ENCODE data around the gene FAM114A1. TPM values are rescaled to one million over a fixed set of nuclear protein-coding genes. Genes with fewer than 3 reads are reported as not detected.

Gene FAM114A1
- total RNA-seq, 6 donors from 2014 or later = 27.2 to 92.5 (median 43.1) TPM

DNA sequence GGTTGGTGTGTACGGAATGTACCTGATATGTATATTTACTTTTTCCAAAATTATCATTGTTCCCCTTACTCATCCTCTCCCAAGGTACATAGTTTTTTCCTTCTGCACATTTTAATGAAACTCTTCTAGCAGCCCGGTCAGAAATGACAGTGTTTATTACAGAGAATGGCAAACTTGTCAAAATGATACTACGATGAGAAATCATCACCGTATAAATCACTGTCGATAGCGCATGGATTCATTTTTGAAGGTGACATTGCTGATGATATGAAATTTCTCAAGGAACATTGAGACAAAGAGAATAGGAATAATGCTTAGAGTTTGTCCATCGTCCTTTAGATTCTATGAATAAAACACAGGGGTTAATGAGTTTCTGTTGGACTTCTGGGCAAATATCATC, 30.6 kb downstream of the FAM114A1 start:
- DNase-seq (no peak), ATAC-seq (ENCODE audit: low FRiP score in 2 of 2) (no peak)
- peaks cover 0 to 49% (median 8%) of the 10 kb centered on the region in 4 donors for H3K36me3 ChIP-seq
- no peak overlapping the region for H3K27ac ChIP-seq
- H3K27me3 ChIP-seq = no peaks in the 10 kb centered on the region
- no peaks in the 10 kb centered on the region for H3K4me1 ChIP-seq
- no peaks in the 10 kb centered on the region for H3K9me3 ChIP-seq
- TF ChIP-seq POLR2AphosphoS5 (IDR thresholded peaks at IDR 0.05) (no peak), EP300 (IDR thresholded peaks at IDR 0.05) (no peak), POLR2A (IDR thresholded peaks at IDR 0.05) (no peak)
- TF ChIP-seq, protein P1, sequence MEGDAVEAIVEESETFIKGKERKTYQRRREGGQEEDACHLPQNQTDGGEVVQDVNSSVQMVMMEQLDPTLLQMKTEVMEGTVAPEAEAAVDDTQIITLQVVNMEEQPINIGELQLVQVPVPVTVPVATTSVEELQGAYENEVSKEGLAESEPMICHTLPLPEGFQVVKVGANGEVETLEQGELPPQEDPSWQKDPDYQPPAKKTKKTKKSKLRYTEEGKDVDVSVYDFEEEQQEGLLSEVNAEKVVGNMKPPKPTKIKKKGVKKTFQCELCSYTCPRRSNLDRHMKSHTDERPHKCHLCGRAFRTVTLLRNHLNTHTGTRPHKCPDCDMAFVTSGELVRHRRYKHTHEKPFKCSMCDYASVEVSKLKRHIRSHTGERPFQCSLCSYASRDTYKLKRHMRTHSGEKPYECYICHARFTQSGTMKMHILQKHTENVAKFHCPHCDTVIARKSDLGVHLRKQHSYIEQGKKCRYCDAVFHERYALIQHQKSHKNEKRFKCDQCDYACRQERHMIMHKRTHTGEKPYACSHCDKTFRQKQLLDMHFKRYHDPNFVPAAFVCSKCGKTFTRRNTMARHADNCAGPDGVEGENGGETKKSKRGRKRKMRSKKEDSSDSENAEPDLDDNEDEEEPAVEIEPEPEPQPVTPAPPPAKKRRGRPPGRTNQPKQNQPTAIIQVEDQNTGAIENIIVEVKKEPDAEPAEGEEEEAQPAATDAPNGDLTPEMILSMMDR (IDR thresholded peaks at IDR 0.05) = no peak
- 79 to 94% methylated on average over 7 of the region's 7 CpGs for WGBS, 2 donors
- no peak overlapping the region for H3K4me3 ChIP-seq

DNA sequence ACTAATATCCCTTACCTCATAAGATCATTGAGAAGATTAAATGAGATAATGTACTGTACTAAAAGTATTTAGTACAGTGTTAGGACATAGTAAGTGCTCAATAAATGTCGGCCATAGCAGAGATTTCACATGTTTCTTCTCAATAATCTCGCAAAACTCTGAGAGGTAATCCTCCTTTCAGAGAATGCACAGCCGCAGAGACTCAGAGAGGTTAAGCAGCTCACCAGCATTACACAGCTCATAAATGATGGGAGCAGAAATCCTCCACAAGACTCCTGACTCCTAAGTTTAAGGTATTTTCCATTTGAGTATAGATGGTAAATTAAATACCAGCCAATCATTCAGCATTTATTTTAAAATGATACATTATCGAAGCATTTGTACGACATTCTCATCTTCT, 34.6 kb downstream of the FAM114A1 start:
- Histone ChIP-seq H3K27me3 (no peaks in the 10 kb centered on the region), H3K9me3 (no peaks in the 10 kb centered on the region), H3K4me3 (no peak overlapping the region), H3K4me1 (no peaks in the 10 kb centered on the region), H3K36me3 (peaks cover under 1 to 56% (median 22%) of the 10 kb centered on the region in 4 donors), H3K27ac (no peak overlapping the region)
- TF ChIP-seq POLR2AphosphoS5 (IDR thresholded peaks at IDR 0.05) = no peak
- DNase-seq (no peak), ATAC-seq (ENCODE audit: low FRiP score in 2 of 2) (no peak)
- WGBS, 2 donors = 92 to 93% methylated on average over 5 of the region's 5 CpGs

DNA sequence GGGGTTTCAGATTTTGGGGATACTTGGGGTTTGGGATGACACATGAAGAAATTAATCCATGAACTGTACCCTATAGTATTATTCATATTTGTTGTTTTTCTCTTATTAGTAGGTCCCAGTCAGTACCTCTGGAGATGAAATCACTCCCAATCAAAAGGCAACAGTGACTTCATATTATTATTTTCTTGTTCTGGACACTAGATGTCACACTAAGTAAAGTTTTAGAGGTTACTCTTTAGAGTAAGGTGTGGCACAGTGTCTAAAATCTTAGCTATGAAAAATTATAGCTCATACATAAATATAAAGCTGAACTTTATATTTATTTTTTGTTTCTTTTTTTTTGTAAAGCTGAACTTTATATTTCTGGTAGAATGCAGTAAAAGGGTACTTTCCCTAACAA, 35.1 kb downstream of the FAM114A1 start:
- H3K27ac ChIP-seq = no peak overlapping the region
- DNase-seq (no peak), ATAC-seq (ENCODE audit: low FRiP score in 2 of 2) (peak in 1 of 2 donors; percentile 46)
- no peak overlapping the region for H3K4me3 ChIP-seq
- TF ChIP-seq POLR2A (IDR thresholded peaks at IDR 0.05) = no peak
- TF ChIP-seq, protein P1 (IDR thresholded peaks at IDR 0.05) = peak in 2 of 6 experiments; percentile 18 to 20
- no peaks in the 10 kb centered on the region for H3K27me3 ChIP-seq
- H3K36me3 ChIP-seq = peaks cover 2 to 58% (median 25%) of the 10 kb centered on the region in 4 donors
- H3K9me3 ChIP-seq = no peaks in the 10 kb centered on the region
- no peaks in the 10 kb centered on the region for H3K4me1 ChIP-seq

- H3K27ac ChIP-seq = no peak overlapping the region
- DNase-seq (no peak), ATAC-seq (ENCODE audit: low FRiP score in 2 of 2) (no peak)
- no peaks in the 10 kb centered on the region for H3K9me3 ChIP-seq
- no peaks in the 10 kb centered on the region for H3K4me1 ChIP-seq
- 83 to 90% methylated on average over 10 of the region's 10 CpGs for WGBS, 2 donors
- TF ChIP-seq, protein P1 (IDR thresholded peaks at IDR 0.05) = no peak
- TF ChIP-seq POLR2AphosphoS5 (IDR thresholded peaks at IDR 0.05) (no peak), POLR2A (IDR thresholded peaks at IDR 0.05) (no peak), EP300 (IDR thresholded peaks at IDR 0.05) (no peak)
- H3K4me3 ChIP-seq = no peak overlapping the region
- H3K36me3 ChIP-seq = peaks cover 6 to 70% (median 35%) of the 10 kb centered on the region in 4 donors
- H3K27me3 ChIP-seq = no peaks in the 10 kb centered on the region
These were observed 36.6 kb downstream of the FAM114A1 start for GRCh38 chr4:38904090-38904666.

GRCh38 chr4:38904682-38905081, 37.1 kb downstream of the FAM114A1 start:
- DNase-seq (no peak), ATAC-seq (ENCODE audit: low FRiP score in 2 of 2) (no peak)
- Histone ChIP-seq H3K9me3 (no peaks in the 10 kb centered on the region), H3K4me3 (no peak overlapping the region), H3K36me3 (peaks cover 6 to 73% (median 40%) of the 10 kb centered on the region in 4 donors), H3K4me1 (no peaks in the 10 kb centered on the region), H3K27ac (no peak overlapping the region), H3K27me3 (no peaks in the 10 kb centered on the region)
- TF ChIP-seq EP300 (IDR thresholded peaks at IDR 0.05) = no peak
- no peak for TF ChIP-seq POLR2AphosphoS5 (IDR thresholded peaks at IDR 0.05)
- TF ChIP-seq POLR2A (IDR thresholded peaks at IDR 0.05) = no peak
- TF ChIP-seq, protein P1 (IDR thresholded peaks at IDR 0.05) = no peak
- 95 to 99% methylated on average over 3 of the region's 3 CpGs for WGBS, 2 donors
